MM.1S (cell line): ENCODE results near the gene DVL1.

Experiments used
- EZH2phosphoT487 ChIP-seq: fragments of 300-600 bp; sonication (generic); IDR thresholded peaks from 2 replicates; pipeline ENCODE4 v1.6.1; 2018; ENCODE audit warnings: antibody characterized with exemption, low read length
- TF ChIP-seq, protein P1 (sequence below): fragments of 300-600 bp; sonication (generic); IDR thresholded peaks from 2 replicates; pipeline ENCODE4 v1.5.1; 2016; ENCODE audit warnings: antibody characterized with exemption, low read length, mixed read lengths

DNA sequence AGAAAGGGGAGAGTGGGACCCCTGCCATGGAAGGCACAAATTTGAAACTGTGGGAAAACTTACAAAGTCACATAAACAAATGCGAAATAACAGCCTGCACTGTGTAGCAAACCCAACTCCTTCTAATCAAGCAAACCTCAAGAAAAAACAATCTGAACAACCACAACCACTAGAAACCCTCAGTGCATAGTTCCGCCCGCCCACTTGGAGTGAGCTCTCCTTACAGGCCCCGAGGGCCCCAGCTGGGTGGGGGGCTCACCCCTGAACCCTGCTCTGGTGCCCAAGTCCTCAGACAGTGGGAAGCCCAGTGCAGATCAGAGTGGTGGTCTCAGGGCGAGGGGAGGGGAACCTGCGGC, 10.1 kb upstream of the DVL1 start:
- TF ChIP-seq, protein P1, sequence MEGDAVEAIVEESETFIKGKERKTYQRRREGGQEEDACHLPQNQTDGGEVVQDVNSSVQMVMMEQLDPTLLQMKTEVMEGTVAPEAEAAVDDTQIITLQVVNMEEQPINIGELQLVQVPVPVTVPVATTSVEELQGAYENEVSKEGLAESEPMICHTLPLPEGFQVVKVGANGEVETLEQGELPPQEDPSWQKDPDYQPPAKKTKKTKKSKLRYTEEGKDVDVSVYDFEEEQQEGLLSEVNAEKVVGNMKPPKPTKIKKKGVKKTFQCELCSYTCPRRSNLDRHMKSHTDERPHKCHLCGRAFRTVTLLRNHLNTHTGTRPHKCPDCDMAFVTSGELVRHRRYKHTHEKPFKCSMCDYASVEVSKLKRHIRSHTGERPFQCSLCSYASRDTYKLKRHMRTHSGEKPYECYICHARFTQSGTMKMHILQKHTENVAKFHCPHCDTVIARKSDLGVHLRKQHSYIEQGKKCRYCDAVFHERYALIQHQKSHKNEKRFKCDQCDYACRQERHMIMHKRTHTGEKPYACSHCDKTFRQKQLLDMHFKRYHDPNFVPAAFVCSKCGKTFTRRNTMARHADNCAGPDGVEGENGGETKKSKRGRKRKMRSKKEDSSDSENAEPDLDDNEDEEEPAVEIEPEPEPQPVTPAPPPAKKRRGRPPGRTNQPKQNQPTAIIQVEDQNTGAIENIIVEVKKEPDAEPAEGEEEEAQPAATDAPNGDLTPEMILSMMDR, result no peak
- no peak for TF ChIP-seq EZH2phosphoT487
